Right cardiac atrium (tissue), 5 donors: ENCODE data around the gene MED20. TPM values are rescaled to one million over a fixed set of nuclear protein-coding genes. Genes with fewer than 3 reads are reported as not detected.

Experiments
- ATAC-seq, 2 donors: fragments of 200-7000 bp; cut with Tn5 transposase; one replicate each; pipeline versions ENCODE4 v1.8.0 to v1.9.1; 2020; ENCODE audit warnings: moderate library complexity in 2 of 2, mild to moderate bottlenecking in 1 of 2
- DNase-seq, 3 donors: peaks; one replicate each; pipeline ENCODE4 v3.0.0-alpha.2; 2020
- H3K27ac ChIP-seq: one replicate; pipeline ENCODE4 v1.5.1; 2013; ENCODE audit warnings: mild to moderate bottlenecking, low read length, control low read depth, moderate library complexity
- H3K27me3 ChIP-seq: one replicate; pipeline ENCODE4 v1.6.1; 2013; ENCODE audit not compliant: control insufficient read depth, insufficient read depth
- H3K4me1 ChIP-seq: one replicate; pipeline ENCODE4 v1.6.1; 2013; ENCODE audit warnings: low read length; ENCODE audit not compliant: control insufficient read depth, insufficient read depth
- H3K4me3 ChIP-seq: one replicate; pipeline ENCODE4 v1.5.1; 2013; ENCODE audit warnings: low read length, control low read depth
- H3K9me3 ChIP-seq: one replicate; pipeline ENCODE4 v1.6.1; 2013; ENCODE audit warnings: low read length; ENCODE audit not compliant: control insufficient read depth
- WGBS: extraction: QIAGEN DNeasy Blood & Tissue Kit; methylation state at CpG from one replicate; pipeline ENCODE4 v1.1.7; 2013; 5-methylcytosine and 5-hydroxymethylcytosine counted together
- intact Hi-C, 4 donors: fragments of 100-400 bp; cut with DNase I; formaldehyde crosslinking; loops; one replicate each; pipeline versions ENCODE4 v1.11.0 to v1.14.0; 2022 to 2023
- polyA plus RNA-seq: library from polyadenylated mRNA; stranded (reverse); fragments of 200-250 nt; gene quantifications from one replicate; pipeline ENCODE4 v1.2.3, GENCODE V29; 2013
- total RNA-seq, 4 donors: library from RNA; stranded (reverse); fragmentation: NEBNext Ultra II Directional; extraction: Animal tissue kit (Norgen Biotek cat#: 25700); gene quantifications; one replicate each; pipeline ENCODE4 v1.2.1, GENCODE V29; 2021
- donor health status: healthy with polysubstance abuse.
- donor health status: DM: no; HTN: yes; CAD: no.
- donor health status: DM: no; HTN: no; CAD: no.
- donor health status: DM: no; HTN: yes; CAD: no; lungs with severe emphysema.
- donor health status: DM: yes; HTN: yes; CAD: no.

The MED20 gene
- total and polyA plus RNA-seq, 5 donors: 9.4 to 16.0 (median 13.8) TPM

GRCh38 chr6:41881506-41881905 is 39.4 kb downstream of the MED20 start:
- WGBS: 94% methylated on average over 1 of the region's 1 CpG
- ATAC-seq (no peak), DNase-seq (no peak)
- intact Hi-C loops: no loop called here
- Histone ChIP-seq H3K4me3 (no peak overlapping the region), H3K9me3 (no peaks in the 10 kb centered on the region), H3K27ac (no peak overlapping the region), H3K27me3 (no peaks in the 10 kb centered on the region), H3K4me1 (no peaks in the 10 kb centered on the region)

GRCh38 chr6:41878961-41879405 is 42.0 kb downstream of the MED20 start:
- no peaks in the 10 kb centered on the region for H3K4me1 ChIP-seq
- intact Hi-C loops: no loop called here
- no peak overlapping the region for H3K4me3 ChIP-seq
- no peaks in the 10 kb centered on the region for H3K27me3 ChIP-seq
- no peaks in the 10 kb centered on the region for H3K9me3 ChIP-seq
- no peak for DNase-seq
- no peak overlapping the region for H3K27ac ChIP-seq
- WGBS: 92% methylated on average over 5 of the region's 5 CpGs
- no peak for ATAC-seq

DNA sequence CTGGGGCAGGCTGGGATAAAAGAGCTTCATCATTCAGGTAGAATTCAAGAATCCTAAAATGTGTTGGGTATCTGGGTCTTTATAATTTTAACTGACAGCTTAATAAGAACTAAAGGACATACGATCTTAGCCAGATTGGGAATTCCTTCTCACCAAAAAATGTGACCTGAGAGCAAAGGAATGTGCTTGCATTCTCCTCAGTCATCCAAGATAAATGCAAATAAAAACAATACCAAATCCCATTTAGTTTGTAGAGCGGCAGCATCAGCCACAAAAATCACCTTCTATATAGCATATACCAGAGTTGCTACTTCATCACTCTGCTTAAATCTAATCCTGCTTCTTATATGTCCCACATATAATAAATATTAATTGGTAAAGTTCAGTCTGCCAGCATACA is 42.7 kb downstream of the MED20 start:
- H3K27me3 ChIP-seq: no peaks in the 10 kb centered on the region
- H3K9me3 ChIP-seq: no peaks in the 10 kb centered on the region
- no peak overlapping the region for H3K27ac ChIP-seq
- H3K4me1 ChIP-seq: no peaks in the 10 kb centered on the region
- no peak for ATAC-seq
- WGBS: 79% methylated on average over 2 of the region's 2 CpGs
- DNase-seq: no peak
- intact Hi-C loops: no loop called here
- no peak overlapping the region for H3K4me3 ChIP-seq

DNA sequence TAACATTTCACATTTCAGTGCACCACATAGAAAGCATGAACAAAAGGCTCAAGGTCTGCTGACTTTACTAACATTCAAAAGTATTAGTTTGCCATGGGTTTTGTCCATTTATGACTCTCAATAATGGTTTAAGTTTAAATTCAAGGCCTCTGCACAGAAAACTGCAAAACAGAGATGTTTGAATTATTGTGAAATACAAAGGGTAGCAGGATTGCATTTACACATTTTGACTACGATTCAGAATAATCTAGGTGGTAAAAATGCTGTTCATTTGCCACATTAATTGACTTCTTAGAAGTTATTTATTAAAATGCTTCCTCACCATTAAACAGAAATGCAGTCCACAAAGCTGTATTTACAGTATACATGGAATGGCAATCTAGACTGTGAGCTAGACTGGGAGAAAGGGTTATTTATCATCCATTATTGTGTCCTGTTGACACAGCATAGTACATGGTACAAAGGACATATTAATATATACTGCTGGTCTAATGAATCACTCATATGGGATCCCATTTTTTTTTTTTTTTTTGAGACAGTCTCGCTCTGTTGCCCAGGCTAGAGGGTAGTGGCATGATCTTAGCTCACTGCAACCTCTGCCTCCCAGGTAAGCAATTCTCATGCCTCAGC is 43.8 kb downstream of the MED20 start:
- no peaks in the 10 kb centered on the region for H3K27me3 ChIP-seq
- H3K4me1 ChIP-seq: no peaks in the 10 kb centered on the region
- 97% methylated on average over 2 of the region's 2 CpGs for WGBS
- intact Hi-C loops: no loop called here
- ATAC-seq (no peak), DNase-seq (no peak)
- no peaks in the 10 kb centered on the region for H3K9me3 ChIP-seq
- no peak overlapping the region for H3K4me3 ChIP-seq
- no peak overlapping the region for H3K27ac ChIP-seq

- no peaks in the 10 kb centered on the region for H3K4me1 ChIP-seq
- DNase-seq (no peak), ATAC-seq (no peak)
- no peak overlapping the region for H3K27ac ChIP-seq
- H3K4me3 ChIP-seq: no peak overlapping the region
- no peaks in the 10 kb centered on the region for H3K27me3 ChIP-seq
- intact Hi-C loops: no loop called here
- H3K9me3 ChIP-seq: no peaks in the 10 kb centered on the region
- 61% methylated on average over 1 of the region's 1 CpG for WGBS
Measured at GRCh38 chr6:41874741-41875140, 46.2 kb downstream of the MED20 start.

DNA sequence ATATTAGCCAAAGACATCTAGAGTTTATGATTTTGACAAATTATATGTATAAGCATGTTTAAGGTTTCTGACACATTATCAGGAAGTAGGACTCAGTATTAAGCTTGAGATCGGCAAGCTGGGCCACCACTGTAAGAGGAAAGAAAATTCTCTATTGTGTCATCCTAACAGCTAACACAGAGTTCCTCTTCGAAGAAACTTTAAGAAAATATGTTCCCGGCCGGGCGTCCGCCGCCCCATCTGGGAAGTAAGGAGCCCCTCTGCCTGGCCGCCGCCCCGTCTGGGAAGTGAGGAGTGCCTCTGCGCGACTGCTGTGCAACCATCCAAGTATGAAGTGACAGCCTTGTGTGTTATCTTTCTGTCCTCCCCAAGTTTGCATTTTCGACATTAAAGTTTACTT is 48.8 kb downstream of the MED20 start:
- DNase-seq: peak in 2 of 3 donors; percentile 23 to 57
- Histone ChIP-seq H3K4me1 (no peaks in the 10 kb centered on the region), H3K9me3 (no peaks in the 10 kb centered on the region), H3K4me3 (no peak overlapping the region), H3K27ac (no peak overlapping the region), H3K27me3 (no peaks in the 10 kb centered on the region)
- ATAC-seq: no peak
- WGBS: 89% methylated on average over 13 of the region's 13 CpGs
- intact Hi-C loops: no loop called here

DNA sequence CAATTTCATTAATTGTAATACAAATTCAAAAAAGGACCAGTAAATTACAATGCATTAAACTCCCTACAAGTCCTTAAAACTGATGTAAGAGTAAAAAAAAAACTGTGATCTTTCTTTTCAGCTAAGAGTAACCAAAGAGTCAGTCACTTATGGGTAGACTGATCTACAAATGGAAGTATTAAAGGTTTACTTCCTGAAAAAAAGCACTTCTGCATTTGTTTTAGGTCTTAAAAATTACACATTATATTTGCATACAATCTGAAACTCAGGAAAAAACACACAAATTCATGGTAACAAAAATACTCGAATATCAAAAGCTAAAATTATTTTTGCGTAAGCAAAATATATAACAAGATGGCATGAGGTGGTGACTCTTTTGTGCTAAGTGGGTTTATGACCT is 49.2 kb downstream of the MED20 start:
- DNase-seq (no peak), ATAC-seq (no peak)
- H3K27ac ChIP-seq: no peak overlapping the region
- no peak overlapping the region for H3K4me3 ChIP-seq
- no peaks in the 10 kb centered on the region for H3K27me3 ChIP-seq
- no peaks in the 10 kb centered on the region for H3K4me1 ChIP-seq
- intact Hi-C loops: no loop called here
- 97% methylated on average over 2 of the region's 2 CpGs for WGBS
- H3K9me3 ChIP-seq: no peaks in the 10 kb centered on the region

GRCh38 chr6:41859356-41859755 is 61.6 kb downstream of the MED20 start:
- no peak overlapping the region for H3K4me3 ChIP-seq
- DNase-seq (no peak), ATAC-seq (no peak)
- H3K27ac ChIP-seq: no peak overlapping the region
- H3K4me1 ChIP-seq: no peaks in the 10 kb centered on the region
- WGBS: 95% methylated on average over 6 of the region's 6 CpGs
- H3K9me3 ChIP-seq: no peaks in the 10 kb centered on the region
- H3K27me3 ChIP-seq: no peaks in the 10 kb centered on the region
- intact Hi-C loops: no loop called here

GRCh38 chr6:41858703-41859102 is 62.2 kb downstream of the MED20 start:
- H3K27me3 ChIP-seq: no peaks in the 10 kb centered on the region
- WGBS: 86% methylated on average over 2 of the region's 2 CpGs
- H3K9me3 ChIP-seq: no peaks in the 10 kb centered on the region
- H3K4me1 ChIP-seq: no peaks in the 10 kb centered on the region
- intact Hi-C loops: no loop called here
- no peak for DNase-seq
- H3K4me3 ChIP-seq: no peak overlapping the region
- no peak for ATAC-seq
- no peak overlapping the region for H3K27ac ChIP-seq

Other genes with a start within 250 kb of the MED20 start
- 10 to 100 TPM; 31.6 to 51.1 (median 46.2) TPM for gene TFEB, start 185.5 kb downstream of the MED20 start, total RNA-seq
- gene TFEB, start 185.5 kb downstream of the MED20 start, polyA plus RNA-seq: 33.4 TPM
- under 1 TPM in 1 of 4 donors, not detected in 3; 0.42 TPM for gene PGC, start 173.7 kb downstream of the MED20 start, total RNA-seq
- gene PGC, start 173.7 kb downstream of the MED20 start, polyA plus RNA-seq: 1.00 TPM
- 1 to 10 TPM; 3.7 to 6.9 (median 4.8) TPM for gene FRS3, start 141.2 kb downstream of the MED20 start, total RNA-seq
- 5.5 TPM for gene FRS3, start 141.2 kb downstream of the MED20 start, polyA plus RNA-seq
- gene PRICKLE4, start 140.4 kb downstream of the MED20 start, total RNA-seq: 1 to 10 TPM; 2.2 to 4.0 (median 3.2) TPM
- gene PRICKLE4, start 140.4 kb downstream of the MED20 start, polyA plus RNA-seq: 1.7 TPM
- 100 to 1,000 TPM; 123 to 162 (median 140) TPM for gene TOMM6, start 133.4 kb downstream of the MED20 start, total RNA-seq
- gene TOMM6, start 133.4 kb downstream of the MED20 start, polyA plus RNA-seq: 228 TPM
- gene USP49, start 25.8 kb downstream of the MED20 start, total RNA-seq: 1 to 10 TPM; 1.8 to 2.6 (median 2.3) TPM
- gene USP49, start 25.8 kb downstream of the MED20 start, polyA plus RNA-seq: 1.5 TPM
- gene BYSL, start 360 bp upstream of the MED20 start, total RNA-seq: 10 to 100 TPM in 2 of 4 donors, 1 to 10 TPM in 2; 7.4 to 12.4 (median 9.5) TPM
- gene BYSL, start 360 bp upstream of the MED20 start, polyA plus RNA-seq: 6.5 TPM
- gene CCND3, start 20.7 kb upstream of the MED20 start, total RNA-seq: 10 to 100 TPM; 52.2 to 62.5 (median 56.6) TPM
- gene CCND3, start 20.7 kb upstream of the MED20 start, polyA plus RNA-seq: 72.1 TPM
- gene TAF8, start 129.4 kb upstream of the MED20 start, total RNA-seq: 10 to 100 TPM; 21.6 to 29.6 (median 26.9) TPM
- gene TAF8, start 129.4 kb upstream of the MED20 start, polyA plus RNA-seq: 21.8 TPM
- gene C6orf132, start 221.5 kb upstream of the MED20 start, total RNA-seq: 1 to 10 TPM in 3 of 4 donors, under 1 TPM in 1; 0.64 to 2.4 (median 1.6) TPM
- 1.8 TPM for gene C6orf132, start 221.5 kb upstream of the MED20 start, polyA plus RNA-seq